Body of pancreas (tissue), 4 donors: ENCODE results near the gene RASA4.
"Not testable (repeated sequence)": the region's sequence is repeated elsewhere in the genome, so short reads cannot be mapped to it uniquely, and the experiment has no call there.

Source experiments
- CTCF ChIP-seq, 7 experiments: fragments of 450-650 bp in 4 of 7; fragments of 200-600 bp in 3 of 7; sonication (generic) in 3 of 7; IDR thresholded peaks; one replicate each; pipeline ENCODE4 v1.5.1; 2016 to 2019; ENCODE audit warnings: antibody characterized with exemption in 7 of 7
- POLR2A ChIP-seq, 3 donors: fragments of 450-650 bp; IDR thresholded peaks; one replicate each; pipeline ENCODE4 v1.6.1; 2016; ENCODE audit warnings: antibody characterized with exemption in 3 of 3, mild to moderate bottlenecking in 2 of 3

- not testable (repeated sequence) for TF ChIP-seq CTCF, POLR2A (IDR thresholded peaks at IDR 0.05)
Measured at GRCh38 chr7:102545288-102545687, 71.3 kb downstream of the RASA4 start.
